ENCODE results near the gene RPS6KA5. TPM values are rescaled to one million over a fixed set of nuclear protein-coding genes. Genes with fewer than 3 reads are reported as not detected.

Gene RPS6KA5
- total RNA-seq, 4 donors from 2014 or later, result 30.8 to 48.6 (median 36.6) TPM

GRCh38 chr14:90818715-90819114 lies 241.7 kb downstream of the RPS6KA5 start:
- no peak for ATAC-seq
- Histone ChIP-seq H3K9me3 (peaks cover 0 to 7% (median 0%) of the 10 kb centered on the region in 3 donors), H3K36me3 (no peaks in the 10 kb centered on the region), H3K27ac (no peak overlapping the region), H3K4me1 (peaks cover 0 to 24% (median 13%) of the 10 kb centered on the region in 3 donors), H3K27me3 (no peaks in the 10 kb centered on the region), H3K4me3 (no peak overlapping the region)
- TF ChIP-seq EP300 (IDR thresholded peaks at IDR 0.05) (no peak), POLR2A (IDR thresholded peaks at IDR 0.05) (no peak), POLR2AphosphoS5 (IDR thresholded peaks at IDR 0.05) (no peak)
- TF ChIP-seq, protein P1, sequence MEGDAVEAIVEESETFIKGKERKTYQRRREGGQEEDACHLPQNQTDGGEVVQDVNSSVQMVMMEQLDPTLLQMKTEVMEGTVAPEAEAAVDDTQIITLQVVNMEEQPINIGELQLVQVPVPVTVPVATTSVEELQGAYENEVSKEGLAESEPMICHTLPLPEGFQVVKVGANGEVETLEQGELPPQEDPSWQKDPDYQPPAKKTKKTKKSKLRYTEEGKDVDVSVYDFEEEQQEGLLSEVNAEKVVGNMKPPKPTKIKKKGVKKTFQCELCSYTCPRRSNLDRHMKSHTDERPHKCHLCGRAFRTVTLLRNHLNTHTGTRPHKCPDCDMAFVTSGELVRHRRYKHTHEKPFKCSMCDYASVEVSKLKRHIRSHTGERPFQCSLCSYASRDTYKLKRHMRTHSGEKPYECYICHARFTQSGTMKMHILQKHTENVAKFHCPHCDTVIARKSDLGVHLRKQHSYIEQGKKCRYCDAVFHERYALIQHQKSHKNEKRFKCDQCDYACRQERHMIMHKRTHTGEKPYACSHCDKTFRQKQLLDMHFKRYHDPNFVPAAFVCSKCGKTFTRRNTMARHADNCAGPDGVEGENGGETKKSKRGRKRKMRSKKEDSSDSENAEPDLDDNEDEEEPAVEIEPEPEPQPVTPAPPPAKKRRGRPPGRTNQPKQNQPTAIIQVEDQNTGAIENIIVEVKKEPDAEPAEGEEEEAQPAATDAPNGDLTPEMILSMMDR (IDR thresholded peaks at IDR 0.05), result no peak
- WGBS, 2 donors (ENCODE audit: low coverage in 1 of 2), result 67% methylated on average over 1 of the region's 3 CpGs; no CpG with 5 or more reads in 1 of the 2 donors

DNA sequence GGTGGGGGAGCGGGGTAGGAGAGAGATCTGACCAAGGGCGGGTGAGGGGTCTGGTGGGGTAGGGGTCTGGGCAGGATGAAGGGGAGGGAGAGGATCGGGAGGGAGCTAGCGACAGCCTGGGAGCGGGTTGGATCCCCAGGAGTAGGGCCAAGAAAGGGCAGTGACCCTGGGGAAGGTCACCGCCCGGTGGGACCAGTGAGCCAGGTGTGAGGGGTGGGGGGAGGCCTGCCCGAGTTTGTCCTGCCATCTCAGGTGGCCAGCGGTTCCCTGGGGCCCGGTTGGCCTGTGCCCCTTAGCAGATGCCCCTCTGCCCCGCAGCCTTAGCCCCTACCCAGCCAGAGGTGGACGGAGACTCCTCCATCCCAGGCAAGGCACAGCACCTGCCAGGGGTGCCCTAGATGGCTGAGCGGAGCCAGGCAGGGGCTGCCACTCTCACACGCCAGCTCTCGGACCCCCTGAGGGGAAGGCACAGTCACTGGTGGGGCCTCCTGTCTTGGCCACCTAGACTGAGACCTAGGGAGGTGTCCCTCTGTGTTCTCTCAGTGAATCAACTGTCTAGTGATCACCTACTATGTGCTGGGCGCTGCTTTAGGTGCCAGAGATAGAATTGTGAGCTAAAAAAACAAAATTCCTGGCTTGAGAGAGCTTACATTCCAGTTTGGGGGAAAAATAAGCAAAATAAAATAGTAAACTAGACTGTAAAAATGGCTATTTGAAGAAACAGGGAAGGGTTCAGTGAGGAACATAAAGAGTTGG lies 243.6 kb downstream of the RPS6KA5 start:
- H3K27me3 ChIP-seq, result no peaks in the 10 kb centered on the region
- peaks cover 0 to 34% (median 13%) of the 10 kb centered on the region in 3 donors for H3K4me1 ChIP-seq
- H3K4me3 ChIP-seq, result peak overlapping the region in 1 of 2 donors; percentile 53
- H3K36me3 ChIP-seq, result no peaks in the 10 kb centered on the region
- WGBS, 2 donors (ENCODE audit: low coverage in 1 of 2), result 9 to 45% methylated on average over 5 to 11 of the region's 16 CpGs
- no peak for ATAC-seq
- TF ChIP-seq POLR2AphosphoS5 (IDR thresholded peaks at IDR 0.05) (no peak), POLR2A (IDR thresholded peaks at IDR 0.05) (no peak), EP300 (IDR thresholded peaks at IDR 0.05) (no peak)
- TF ChIP-seq, protein P1 (IDR thresholded peaks at IDR 0.05), result no peak
- no peaks in the 10 kb centered on the region for H3K9me3 ChIP-seq
- H3K27ac ChIP-seq, result peak overlapping the region in 3 of 4 donors; percentile 35 to 72 (median 43)

DNA sequence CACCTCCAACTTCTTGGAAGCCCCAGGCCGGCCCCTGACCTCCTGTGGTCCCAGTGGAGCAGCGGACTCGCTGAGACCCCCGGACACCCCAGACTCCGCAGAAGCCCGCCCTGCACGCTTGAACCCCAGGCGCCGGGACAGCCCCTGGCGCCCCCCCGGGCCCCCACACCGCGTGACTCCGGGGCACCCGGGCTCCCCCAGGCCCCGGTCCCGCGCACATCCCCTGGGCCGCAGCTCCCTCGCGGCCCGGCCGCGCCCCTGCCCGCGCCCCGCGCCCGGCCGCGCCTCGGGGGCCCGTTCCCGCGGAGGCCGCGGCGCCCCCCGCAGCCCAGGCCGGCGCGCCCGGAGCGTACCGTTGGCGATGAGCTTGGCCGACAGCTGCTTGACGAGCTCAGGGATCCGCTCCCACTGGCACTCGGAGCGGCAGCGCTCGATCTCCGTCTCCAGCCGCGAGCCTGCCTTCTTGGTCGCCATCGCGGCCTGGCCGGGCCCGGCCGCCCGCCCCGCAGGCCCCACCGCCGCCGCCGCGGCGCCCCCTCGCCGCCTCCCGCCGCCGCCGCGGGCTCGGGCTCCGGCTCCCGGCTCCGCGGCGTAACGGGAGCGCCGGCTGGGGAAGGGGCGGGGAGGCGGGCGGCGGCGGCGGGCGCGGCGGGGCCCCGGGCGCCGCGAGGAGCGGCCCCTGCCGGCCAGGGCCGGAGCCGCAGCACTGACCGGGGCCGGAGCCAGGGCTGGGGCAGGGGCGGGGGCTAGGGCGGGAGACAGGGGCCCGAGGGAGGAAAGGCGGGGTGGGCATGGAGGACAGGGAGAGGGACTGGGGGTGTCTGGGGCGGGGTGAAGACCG lies 244.4 kb downstream of the RPS6KA5 start, which contains the start of gene TTC7B:
Gene TTC7B (minus strand): TSS at position 609 of the 841 bp plus-strand sequence. CDS start 135 bp downstream, at position 474.
- Histone ChIP-seq H3K27ac (peak within 1 kb of the TSS in 3 of 4 donors; percentile 52 to 72 (median 68)), H3K4me3 (peak within 1 kb of the TSS; percentile 53 to 85), H3K36me3 (no peaks in the 10 kb centered on the region), H3K27me3 (no peaks in the 10 kb centered on the region), H3K9me3 (no peaks in the 10 kb centered on the region), H3K4me1 (peaks cover 0 to 38% (median 13%) of the 10 kb centered on the region in 3 donors)
- ATAC-seq, result peak; percentile 92
- 3 to 5% methylated on average over 2 to 4 of the region's 111 CpGs for WGBS, 2 donors (ENCODE audit: low coverage in 1 of 2)
- TF ChIP-seq POLR2A (IDR thresholded peaks at IDR 0.05), result no peak
- TF ChIP-seq, protein P1 (IDR thresholded peaks at IDR 0.05), result peak in 2 of 4 experiments; percentile 31 to 56

GRCh38 chr14:90815572-90815821 lies 244.9 kb downstream of the RPS6KA5 start:
- H3K27ac ChIP-seq, result peak overlapping the region in 2 of 4 donors; percentile 68 to 72
- ATAC-seq, result no peak

More at GRCh38 chr14:90815572-90815821, 244.9 kb downstream of the RPS6KA5 start:
- H3K27me3 ChIP-seq, result no peaks in the 10 kb centered on the region
- TF ChIP-seq EP300 (IDR thresholded peaks at IDR 0.05) (no peak), POLR2AphosphoS5 (IDR thresholded peaks at IDR 0.05) (no peak), POLR2A (IDR thresholded peaks at IDR 0.05) (no peak)
- TF ChIP-seq, protein P1 (IDR thresholded peaks at IDR 0.05), result no peak
- peaks cover 0 to 43% (median 13%) of the 10 kb centered on the region in 3 donors for H3K4me1 ChIP-seq
- peak overlapping the region; percentile 53 to 85 for H3K4me3 ChIP-seq
- WGBS, 2 donors (ENCODE audit: low coverage in 1 of 2), result 5 to 10% methylated on average over 5 of the region's 5 CpGs
- H3K9me3 ChIP-seq, result no peaks in the 10 kb centered on the region
- H3K36me3 ChIP-seq, result no peaks in the 10 kb centered on the region

Data from gastroesophageal sphincter (tissue), 4 donors.